Measurements from ENCODE around the gene MYMX. TPM values are rescaled to one million over a fixed set of nuclear protein-coding genes. Genes with fewer than 3 reads are reported as not detected.
A peak's percentile ranks its signal among the peaks of the same experiment; 100 is the strongest.

Gene MYMX
- polyA plus RNA-seq, 1 donor from 2014 or later, result not detected

DNA sequence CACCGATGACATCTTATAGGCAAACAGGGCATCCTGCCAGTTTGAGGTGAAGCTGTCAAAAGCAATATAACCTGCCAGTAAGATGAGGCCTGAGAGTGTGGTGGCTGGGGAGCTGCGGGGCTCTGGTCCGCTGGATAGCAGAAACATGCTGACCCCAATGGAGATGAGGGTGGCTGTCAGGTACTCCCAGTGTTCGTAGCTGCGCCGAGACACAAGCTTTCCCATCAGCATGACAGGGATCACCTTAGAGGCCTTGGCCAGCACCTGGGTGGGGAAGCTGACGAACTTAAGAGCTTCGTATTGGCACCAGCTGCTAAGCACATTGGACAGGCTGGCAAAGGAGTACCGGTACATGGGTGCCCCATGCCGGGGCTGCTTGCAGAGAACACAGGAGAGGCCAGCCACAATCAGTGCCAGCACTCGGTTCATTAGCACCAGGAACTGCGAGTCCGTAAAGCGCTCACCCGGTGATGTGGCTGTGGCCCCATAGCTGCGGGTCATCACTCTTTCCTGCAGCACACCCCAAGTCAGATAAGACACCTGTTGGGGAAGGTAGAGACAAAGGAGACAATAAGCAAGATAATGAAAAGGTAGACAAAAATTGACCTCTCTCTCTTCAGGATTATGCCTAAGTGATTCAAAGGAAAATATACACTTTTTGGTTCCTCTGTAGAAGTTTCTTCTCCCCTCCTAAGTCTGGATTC, 38.5 kb downstream of the MYMX start:
- H3K4me1 Mint-ChIP-seq, result peaks cover 40 to 67% (median 43%) of the 10 kb centered on the region in 3 donors
- H3K9me3 Mint-ChIP-seq, result no peaks in the 10 kb centered on the region
- H3K27ac Mint-ChIP-seq, result peak overlapping the region; percentile 88 to 98 (median 93)
- peaks cover 3% of the 10 kb centered on the region for H3K27me3 Mint-ChIP-seq
- peak overlapping the region; percentile 24 to 95 (median 90) for H3K4me3 Mint-ChIP-seq
- H3K36me3 Mint-ChIP-seq, result peaks cover 7% of the 10 kb centered on the region

DNA sequence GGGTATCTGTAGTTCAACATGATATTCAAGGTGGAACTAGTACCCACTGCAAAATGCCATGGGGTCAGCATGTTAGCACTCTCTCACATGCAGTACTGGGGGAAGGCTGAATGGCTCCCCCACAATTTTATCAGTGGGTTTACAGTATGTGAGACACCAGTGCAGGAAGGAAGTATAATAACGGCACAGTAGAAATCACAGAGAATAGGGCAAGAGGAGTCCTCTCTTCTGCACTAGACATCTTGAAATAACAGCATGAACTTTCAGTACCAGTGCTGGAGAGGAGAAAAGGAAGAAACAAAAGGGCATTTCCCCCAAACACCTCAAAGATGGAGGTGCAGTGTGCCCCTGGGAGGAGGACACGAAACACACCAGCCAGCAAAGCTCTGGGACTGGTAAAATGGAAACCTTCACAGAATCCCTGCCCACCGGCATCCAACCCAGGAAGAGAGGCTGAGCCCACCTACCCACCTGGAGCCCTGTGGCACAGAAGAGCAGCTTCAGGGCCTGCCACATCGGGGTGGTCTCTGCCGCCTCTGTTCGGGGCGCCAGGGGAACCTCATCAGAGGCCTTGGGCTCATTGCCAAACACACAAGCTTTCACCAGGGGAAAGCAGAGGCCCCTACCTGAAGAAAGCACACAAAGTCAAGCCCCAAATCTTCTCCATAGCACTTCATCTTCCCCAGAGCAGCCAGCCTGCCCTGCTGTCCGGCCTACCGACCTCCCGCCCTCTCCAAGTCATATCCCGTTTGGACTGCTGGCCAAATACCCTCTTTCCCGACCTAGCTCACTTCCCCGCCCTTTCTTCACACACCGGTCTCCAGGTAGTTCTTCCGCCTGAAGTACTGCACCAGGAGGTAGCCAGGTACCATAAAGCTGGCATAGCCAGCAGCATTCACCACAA, 39.4 kb downstream of the MYMX start:
- no peaks in the 10 kb centered on the region for H3K9me3 Mint-ChIP-seq
- H3K36me3 Mint-ChIP-seq, result peaks cover 10% of the 10 kb centered on the region
- H3K4me3 Mint-ChIP-seq, result peak overlapping the region; percentile 87 to 95 (median 92)
- peaks cover 45 to 70% (median 51%) of the 10 kb centered on the region in 3 donors for H3K4me1 Mint-ChIP-seq
- peak overlapping the region; percentile 88 to 98 (median 93) for H3K27ac Mint-ChIP-seq
- peaks cover 3% of the 10 kb centered on the region for H3K27me3 Mint-ChIP-seq

DNA sequence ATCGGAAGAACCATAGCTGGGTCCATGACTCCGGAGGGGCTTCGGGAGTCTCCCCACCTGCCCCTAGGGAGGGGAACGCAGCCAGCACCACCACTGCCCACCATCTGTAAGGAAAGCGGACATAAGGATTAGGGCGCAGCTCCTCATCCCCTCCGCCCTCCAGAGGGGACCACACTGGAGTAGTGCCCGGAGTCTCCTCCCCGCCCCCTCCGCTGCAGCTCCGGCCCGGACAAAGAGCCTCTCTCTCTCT, 40.0 kb downstream of the MYMX start:
- H3K4me3 Mint-ChIP-seq, result peak overlapping the region; percentile 87 to 95 (median 92)
- H3K27ac Mint-ChIP-seq, result peak overlapping the region; percentile 88 to 98 (median 93)
- H3K36me3 Mint-ChIP-seq, result peaks cover 10% of the 10 kb centered on the region

DNA sequence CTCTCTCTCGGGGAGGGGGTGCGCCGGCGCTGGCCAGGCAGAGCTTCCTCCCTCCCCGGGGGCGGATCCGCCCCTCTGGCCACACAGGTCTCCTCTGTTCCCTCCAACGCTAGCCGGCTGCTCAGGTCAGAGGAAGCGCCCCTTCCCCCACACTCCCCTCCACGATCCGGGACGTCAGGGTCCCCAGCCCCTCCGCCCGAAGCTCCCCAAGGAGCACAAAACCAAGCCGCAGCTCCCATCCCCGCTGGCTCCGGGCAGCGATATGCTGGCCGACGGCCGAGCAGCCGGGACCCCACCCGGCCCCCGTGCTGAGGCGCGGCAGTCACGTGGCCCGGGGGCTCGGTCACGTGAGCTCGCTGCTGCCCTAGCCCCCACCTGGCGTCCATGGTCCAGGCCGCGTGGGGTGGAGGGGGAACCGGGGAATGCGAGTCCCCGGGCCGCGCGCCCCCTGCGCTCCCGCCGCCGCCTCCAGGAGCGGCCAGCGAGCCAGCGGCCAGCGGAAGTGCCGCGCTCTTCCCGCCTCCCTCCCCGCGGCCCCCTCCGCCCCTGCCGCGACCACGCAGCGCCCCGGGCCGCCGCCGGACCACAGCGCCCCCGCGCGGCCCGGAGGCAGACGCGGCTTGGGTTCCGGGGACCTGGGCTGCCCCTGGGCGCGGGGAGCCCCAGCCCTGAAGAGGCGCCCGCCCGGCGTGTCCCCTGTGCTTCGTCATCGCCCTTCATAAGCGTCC, 40.5 kb downstream of the MYMX start, which contains the start of gene SLC35B2:
Gene SLC35B2 (minus strand): TSS at position 504 of the 728 bp plus-strand sequence. CDS start 118 bp downstream, at position 386.
- peak within 1 kb of the TSS; percentile 91 to 97 (median 94) for H3K4me3 Mint-ChIP-seq
- H3K9me3 Mint-ChIP-seq, result no peaks in the 10 kb centered on the region
- peaks cover 48 to 73% (median 50%) of the 10 kb centered on the region in 3 donors for H3K4me1 Mint-ChIP-seq
- H3K27ac Mint-ChIP-seq, result peak within 1 kb of the TSS; percentile 93 to 99 (median 99)
- H3K36me3 Mint-ChIP-seq, result peaks cover 10% of the 10 kb centered on the region
- peaks cover 3% of the 10 kb centered on the region for H3K27me3 Mint-ChIP-seq

More for the DNA sequence above, 40.0 kb downstream of the MYMX start:
- Mint-ChIP-seq H3K4me1 (peaks cover 48 to 74% (median 52%) of the 10 kb centered on the region in 3 donors), H3K27me3 (peaks cover 3% of the 10 kb centered on the region), H3K9me3 (no peaks in the 10 kb centered on the region)

DNA sequence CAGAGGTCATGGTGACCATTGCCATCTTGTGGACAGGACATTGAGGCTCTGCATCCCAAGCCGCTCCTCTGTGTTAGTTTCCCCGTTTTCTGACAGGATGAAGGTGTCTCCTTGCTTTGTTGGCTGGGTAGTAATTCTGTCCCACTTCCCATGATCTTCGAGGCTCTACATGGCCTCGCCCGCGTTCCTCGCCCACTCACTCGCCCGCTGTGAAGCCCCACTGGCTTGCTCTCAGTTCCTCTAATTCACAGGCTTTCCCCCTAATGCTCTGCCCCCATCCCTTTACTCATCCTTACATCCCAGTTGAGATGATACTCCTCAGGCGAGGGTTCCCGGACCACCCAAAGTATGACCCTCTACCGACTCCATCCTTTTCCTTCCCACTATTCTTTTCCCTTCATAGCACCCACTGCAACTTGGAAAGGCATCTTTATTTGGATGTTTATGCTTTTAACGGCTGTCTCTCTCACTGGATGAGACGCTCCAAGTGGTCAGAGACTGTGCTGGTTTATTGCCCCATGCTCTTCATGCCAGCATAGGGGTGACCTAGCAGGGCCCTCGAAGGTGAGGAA, 41.1 kb downstream of the MYMX start:
- H3K36me3 Mint-ChIP-seq, result peaks cover 10% of the 10 kb centered on the region

DNA sequence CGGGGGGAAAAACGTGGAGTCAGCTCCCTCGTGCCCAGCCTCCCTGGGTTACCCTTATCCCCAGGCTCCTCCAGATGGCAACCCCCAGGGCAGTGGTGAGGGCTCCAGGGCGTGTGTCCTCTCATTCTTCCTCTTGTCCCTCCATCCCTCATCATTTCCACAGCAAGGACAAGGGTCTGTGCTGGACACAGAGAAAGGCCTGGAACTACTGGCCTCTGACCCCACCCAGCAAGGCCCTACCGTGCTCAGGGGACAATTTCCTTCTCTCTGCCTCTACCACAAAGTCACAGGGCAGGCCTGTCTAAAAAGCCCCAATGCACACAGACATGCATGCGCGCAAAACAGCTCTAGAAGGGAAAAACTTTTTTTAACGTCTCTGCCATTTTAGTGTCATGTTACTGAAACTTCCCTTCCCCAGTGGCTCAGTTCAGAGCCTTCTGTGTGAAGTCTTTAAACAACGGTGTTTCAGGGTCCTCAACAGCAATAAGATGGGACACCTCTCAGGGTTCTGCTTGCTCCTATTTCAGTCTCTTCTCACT, 41.7 kb downstream of the MYMX start:
- peak overlapping the region; percentile 93 to 99 (median 99) for H3K27ac Mint-ChIP-seq
- H3K4me3 Mint-ChIP-seq, result peak overlapping the region; percentile 76 to 97 (median 92)
- H3K27me3 Mint-ChIP-seq, result peaks cover 3% of the 10 kb centered on the region
- no peaks in the 10 kb centered on the region for H3K9me3 Mint-ChIP-seq
- H3K4me1 Mint-ChIP-seq, result peaks cover 52 to 72% (median 53%) of the 10 kb centered on the region in 3 donors
- H3K36me3 Mint-ChIP-seq, result peaks cover 9% of the 10 kb centered on the region

More for the DNA sequence above, 41.1 kb downstream of the MYMX start:
- peaks cover 3% of the 10 kb centered on the region for H3K27me3 Mint-ChIP-seq
- peaks cover 50 to 76% (median 52%) of the 10 kb centered on the region in 3 donors for H3K4me1 Mint-ChIP-seq
- H3K4me3 Mint-ChIP-seq, result peak overlapping the region; percentile 91 to 97 (median 93)
- H3K27ac Mint-ChIP-seq, result peak overlapping the region; percentile 93 to 99 (median 99)
- no peaks in the 10 kb centered on the region for H3K9me3 Mint-ChIP-seq

DNA sequence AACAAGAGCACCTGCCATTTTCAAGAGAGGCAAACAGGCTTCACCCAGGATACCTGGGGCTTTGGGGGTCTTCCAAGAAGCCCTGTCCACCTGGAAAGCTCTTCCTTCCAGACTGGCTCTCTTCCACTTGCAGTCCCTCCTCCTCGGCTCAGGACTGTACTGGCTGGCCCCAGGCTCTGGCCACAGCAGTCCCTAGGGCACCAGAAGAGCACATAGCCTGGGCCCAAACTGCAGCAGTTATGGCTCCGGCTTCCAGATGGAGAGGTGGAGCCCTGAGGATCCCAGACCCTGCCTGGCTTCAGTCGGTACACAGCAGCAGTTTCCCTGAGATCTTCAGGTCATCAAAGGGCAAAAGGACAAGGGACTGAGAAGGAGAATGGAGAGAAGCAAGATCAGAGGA, 42.2 kb downstream of the MYMX start:
- H3K4me3 Mint-ChIP-seq, result peak overlapping the region; percentile 67 to 97 (median 85)
- peaks cover 50 to 68% (median 51%) of the 10 kb centered on the region in 3 donors for H3K4me1 Mint-ChIP-seq
- H3K36me3 Mint-ChIP-seq, result peaks cover 9% of the 10 kb centered on the region
- H3K9me3 Mint-ChIP-seq, result no peaks in the 10 kb centered on the region
- peak overlapping the region; percentile 93 to 99 (median 99) for H3K27ac Mint-ChIP-seq
- H3K27me3 Mint-ChIP-seq, result peaks cover 3% of the 10 kb centered on the region

DNA sequence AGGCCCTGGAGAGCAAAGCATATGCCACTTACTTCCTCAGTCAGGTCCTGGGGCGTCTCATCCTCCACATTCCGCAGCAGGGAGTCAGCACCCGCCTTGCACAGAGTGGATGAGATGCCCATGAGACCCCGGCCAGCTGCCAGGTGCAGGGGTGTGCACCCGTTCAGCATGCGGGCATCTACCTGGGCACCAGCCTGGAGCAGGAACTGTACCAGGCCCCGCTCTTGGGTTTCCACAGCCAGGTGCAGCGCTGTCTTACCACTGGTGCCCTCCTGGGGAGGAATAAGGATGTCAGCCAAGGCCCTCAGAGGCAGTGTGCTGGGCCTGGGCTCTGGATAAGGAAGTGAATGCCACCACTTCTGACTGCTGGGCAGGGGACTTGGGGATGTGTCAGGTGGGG, 43.3 kb downstream of the MYMX start:
- Mint-ChIP-seq H3K4me1 (peaks cover 48 to 63% (median 55%) of the 10 kb centered on the region in 3 donors), H3K4me3 (peak overlapping the region in 2 of 4 donors; percentile 83 to 97), H3K36me3 (peaks cover 7% of the 10 kb centered on the region), H3K27me3 (peaks cover 3% of the 10 kb centered on the region), H3K27ac (peak overlapping the region; percentile 99), H3K9me3 (no peaks in the 10 kb centered on the region)

DNA sequence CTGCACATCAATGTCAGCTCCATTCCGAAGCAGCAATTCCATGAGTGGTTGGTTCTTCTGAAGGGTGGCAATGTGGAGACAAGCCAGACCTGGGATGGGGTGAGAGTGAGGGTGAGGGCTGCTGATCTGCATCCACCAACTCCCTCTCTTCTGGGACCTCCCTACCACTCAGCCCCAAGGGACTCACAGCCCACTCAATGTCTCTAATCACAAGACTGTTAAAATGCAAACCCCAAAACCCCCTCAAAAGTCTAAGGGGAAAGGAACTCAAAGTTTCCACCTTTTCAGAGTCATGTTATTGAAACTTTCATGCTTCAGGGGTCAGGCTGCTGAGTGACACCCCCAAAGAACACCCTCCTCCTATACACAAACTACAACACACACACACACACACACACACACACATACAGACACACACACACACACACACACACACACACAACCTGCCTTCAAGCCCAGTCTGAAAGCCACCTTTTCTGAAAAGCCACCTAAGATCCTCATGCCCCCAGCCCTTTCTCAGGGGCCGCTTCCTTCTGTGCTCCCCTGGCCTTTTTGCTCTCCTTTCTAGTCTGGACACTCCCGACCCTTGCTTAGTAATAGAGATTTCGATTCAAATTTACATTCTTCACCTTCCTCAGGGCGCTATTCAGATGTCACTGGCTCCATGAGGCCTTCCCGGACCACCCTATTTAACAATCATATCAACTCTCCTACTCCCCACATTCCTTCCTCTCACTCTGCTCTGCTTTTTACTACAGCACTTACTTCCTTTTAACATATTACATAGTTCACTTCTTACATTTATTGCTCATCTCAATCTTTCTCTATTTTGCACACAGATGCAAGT, 43.9 kb downstream of the MYMX start:
- Mint-ChIP-seq H3K9me3 (no peaks in the 10 kb centered on the region), H3K27me3 (peaks cover 3% of the 10 kb centered on the region), H3K4me1 (peaks cover 42 to 57% (median 49%) of the 10 kb centered on the region in 3 donors), H3K36me3 (peaks cover 7% of the 10 kb centered on the region), H3K27ac (peak overlapping the region; percentile 93 to 99 (median 99)), H3K4me3 (peak overlapping the region; percentile 66 to 97 (median 75))

DNA sequence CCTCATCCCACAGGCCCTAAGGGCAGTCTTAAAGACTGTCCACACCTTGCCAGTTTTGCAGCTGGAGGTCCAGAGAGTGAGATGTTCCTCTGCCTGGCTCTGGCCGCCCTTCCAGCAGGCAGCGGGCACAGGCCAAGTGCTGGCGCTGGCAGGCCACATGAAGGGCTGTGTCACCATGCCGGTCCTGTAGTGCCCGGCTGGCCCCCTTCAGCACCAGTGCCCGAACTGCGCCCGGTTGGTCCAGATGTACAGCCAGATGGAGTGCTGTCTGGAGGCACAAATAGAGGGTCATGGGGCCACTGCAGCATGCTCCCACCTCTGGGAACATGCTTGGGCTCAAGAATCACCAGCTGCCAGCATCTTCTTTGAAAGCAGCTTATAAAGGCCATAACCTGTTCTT, 44.9 kb downstream of the MYMX start:
- peak overlapping the region; percentile 99 to 100 (median 99) for H3K27ac Mint-ChIP-seq
- H3K9me3 Mint-ChIP-seq, result no peaks in the 10 kb centered on the region
- peaks cover 45 to 55% (median 46%) of the 10 kb centered on the region in 3 donors for H3K4me1 Mint-ChIP-seq
- H3K36me3 Mint-ChIP-seq, result peaks cover 7% of the 10 kb centered on the region
- H3K4me3 Mint-ChIP-seq, result peak overlapping the region in 3 of 4 donors; percentile 76 to 100 (median 97)
- peaks cover 5% of the 10 kb centered on the region for H3K27me3 Mint-ChIP-seq

DNA sequence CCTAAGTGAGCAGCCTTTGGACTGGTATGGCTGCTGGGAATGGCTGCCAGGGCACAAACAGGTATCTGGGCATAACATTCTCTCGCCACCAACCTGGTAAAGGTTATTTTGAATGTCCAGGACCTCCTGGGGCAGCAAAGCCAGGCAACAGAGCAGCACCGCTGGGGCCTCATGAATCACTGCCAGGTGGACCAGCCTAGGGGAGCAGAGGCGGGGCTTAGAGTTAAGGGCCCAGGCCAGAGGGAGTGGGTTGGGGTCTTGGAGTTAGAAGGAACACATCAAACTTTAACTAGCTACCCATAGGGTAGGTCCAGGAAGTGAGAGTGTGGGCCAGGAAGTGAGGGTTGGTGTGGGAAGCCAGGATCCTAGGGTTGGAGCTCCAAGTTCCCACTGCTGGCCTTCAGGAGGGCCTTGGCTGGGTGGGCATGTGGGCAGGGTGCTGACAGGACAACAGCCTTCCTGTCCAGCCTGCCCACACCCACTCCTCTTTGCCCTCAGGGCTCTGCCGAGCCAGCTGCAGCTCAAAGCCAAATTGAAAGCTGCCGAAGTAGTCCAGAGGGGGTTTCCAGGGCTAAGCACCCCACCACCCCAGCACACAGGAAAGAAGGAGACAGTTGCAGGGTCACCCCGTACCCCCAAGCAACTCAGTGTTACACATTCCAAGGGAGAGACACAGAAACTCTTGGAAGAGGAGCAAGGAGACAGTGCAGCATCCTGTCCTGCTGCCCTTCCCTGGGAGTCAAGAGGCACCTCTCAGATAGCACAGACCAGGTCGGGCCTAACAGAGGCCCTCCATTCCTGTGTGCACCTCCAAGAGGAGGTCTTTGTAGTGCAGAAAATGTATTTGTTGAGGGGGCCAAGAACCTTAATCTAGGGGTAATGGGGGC, 46.0 kb downstream of the MYMX start:
- peaks cover 5% of the 10 kb centered on the region for H3K27me3 Mint-ChIP-seq
- peaks cover 43 to 55% (median 47%) of the 10 kb centered on the region in 3 donors for H3K4me1 Mint-ChIP-seq
- H3K4me3 Mint-ChIP-seq, result peak overlapping the region; percentile 97 to 100 (median 100)
- no peaks in the 10 kb centered on the region for H3K9me3 Mint-ChIP-seq
- peak overlapping the region; percentile 99 to 100 (median 99) for H3K27ac Mint-ChIP-seq
- H3K36me3 Mint-ChIP-seq, result peaks cover 7% of the 10 kb centered on the region

DNA sequence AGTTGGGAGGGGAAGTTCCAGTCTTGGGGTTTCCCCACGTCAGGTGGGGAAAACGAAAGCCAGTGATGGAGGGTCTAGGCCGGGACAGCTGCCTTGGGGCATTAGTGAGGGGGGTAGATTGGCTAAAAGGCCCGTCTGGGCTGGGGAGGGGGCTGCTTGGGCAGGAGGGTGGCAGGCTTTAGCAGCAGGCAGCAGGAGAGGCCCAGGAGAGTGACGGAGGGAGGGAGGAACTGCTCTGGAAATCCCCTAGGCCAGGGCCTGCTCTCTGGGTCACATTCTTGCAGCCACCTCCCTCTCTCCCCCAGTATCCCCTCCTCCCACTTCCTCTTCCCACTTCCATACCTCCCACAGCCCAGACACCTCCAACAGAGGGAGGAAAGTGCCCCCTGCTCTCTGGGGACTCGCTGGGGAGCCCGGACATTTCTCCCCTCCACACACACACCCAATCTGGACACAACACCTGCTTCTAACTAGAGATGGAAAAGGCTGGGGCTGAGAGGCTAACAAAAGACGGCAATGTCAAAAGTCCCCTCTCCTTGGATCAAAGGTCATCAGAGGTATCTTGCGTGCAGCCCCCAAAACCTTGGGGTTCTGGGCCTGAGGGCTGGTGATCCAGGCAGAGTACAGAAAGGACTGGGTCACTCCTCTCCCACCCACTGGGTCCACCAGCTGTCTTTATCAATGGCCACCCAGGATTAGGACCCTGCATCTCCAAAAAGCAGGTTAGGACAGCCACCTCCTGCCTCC, 46.8 kb downstream of the MYMX start:
- peaks cover 39 to 49% (median 43%) of the 10 kb centered on the region in 3 donors for H3K4me1 Mint-ChIP-seq
- no peaks in the 10 kb centered on the region for H3K9me3 Mint-ChIP-seq
- peak overlapping the region; percentile 99 to 100 (median 99) for H3K27ac Mint-ChIP-seq
- peaks cover 2% of the 10 kb centered on the region for H3K27me3 Mint-ChIP-seq
- peaks cover 7% of the 10 kb centered on the region for H3K36me3 Mint-ChIP-seq
- H3K4me3 Mint-ChIP-seq, result peak overlapping the region; percentile 97 to 100 (median 100)

Measured in IgD-negative memory B cell (primary cell).